IMR-90 (cell line): Measurements from ENCODE around the gene MALRD1. TPM values are rescaled to one million over a fixed set of nuclear protein-coding genes. Genes with fewer than 3 reads are reported as not detected.

Experiments used
- ATAC-seq: fragments of 200-7000 bp; cut with Tn5 transposase; 2 replicates; pipeline ENCODE4 v1.9.1; 2020; ENCODE audit warnings: low read depth, mild to moderate bottlenecking, moderate library complexity
- BruUV-seq: library from RNA; stranded (reverse); fragments of 400-500 nt; replicated peaks from 2 replicates; lab custom pipeline; 2021; lab: Mats Ljungman, UMichigan
- CTCF ChIA-PET: fragments of 300-600 bp; formaldehyde crosslinking; extraction: SDS; loops from one replicate; lab custom pipeline; 2021; ENCODE audit warnings: antibody characterized with exemption; lab: Yijun Ruan, JAX
- POLR2A ChIA-PET: fragments of 300-600 bp; sonication (Branson Sonifier 250); formaldehyde crosslinking; loops from one replicate; lab custom pipeline; 2022; ENCODE audit warnings: antibody characterized with exemption; ENCODE audit not compliant: unreplicated experiment; lab: Charles Lee
- DNase-seq: peaks from one replicate; pipeline ENCODE4 v3.0.0; 2013
- H2AFZ ChIP-seq: replicated peaks from 2 replicates; pipeline ENCODE3; 2013; ENCODE audit warnings: low read length, mild to moderate bottlenecking; ENCODE audit not compliant: poor library complexity
- H2AK5ac ChIP-seq: 2 replicates; pipeline ENCODE4 v1.6.1; 2013; ENCODE audit warnings: low read depth, low read length, inconsistent platforms
- H2AK9ac ChIP-seq: replicated peaks from 2 replicates; pipeline ENCODE3; 2013; ENCODE audit warnings: mild to moderate bottlenecking, low read depth, low read length, moderate library complexity; ENCODE audit not compliant: poor library complexity
- H2BK120ac ChIP-seq: 2 replicates; pipeline ENCODE4 v1.6.1; 2013; ENCODE audit warnings: low read depth, low read length, inconsistent platforms
- H2BK15ac ChIP-seq: 3 replicates; pipeline ENCODE4 v1.6.1; 2013; ENCODE audit warnings: low read depth, low read length, inconsistent platforms
- H2BK20ac ChIP-seq: 2 replicates; pipeline ENCODE4 v1.6.1; 2013; ENCODE audit warnings: low read depth, mild to moderate bottlenecking, inconsistent platforms, low read length, moderate library complexity
- H2BK5ac ChIP-seq: 2 replicates; pipeline ENCODE4 v1.6.1; 2013; ENCODE audit warnings: mild to moderate bottlenecking, low read depth, low read length, inconsistent platforms; ENCODE audit not compliant: poor library complexity, severe bottlenecking
- H3K14ac ChIP-seq: replicated peaks from 2 replicates; pipeline ENCODE4 v1.6.1; 2013; ENCODE audit warnings: low read depth, low read length, inconsistent platforms
- H3K18ac ChIP-seq: 2 replicates; pipeline ENCODE4 v1.6.1; 2013; ENCODE audit warnings: low read depth, low read length, control low read depth
- H3K23ac ChIP-seq: 2 replicates; pipeline ENCODE4 v1.6.1; 2013; ENCODE audit warnings: low read depth, low read length, inconsistent platforms
- H3K27ac ChIP-seq: 2 replicates; pipeline ENCODE4 v1.5.1; 2013; ENCODE audit warnings: mild to moderate bottlenecking, control low read depth, low read length; ENCODE audit not compliant: insufficient read depth
- H3K27me3 ChIP-seq: 2 replicates; pipeline ENCODE4 v1.6.1; 2013; ENCODE audit warnings: low read length; ENCODE audit not compliant: control insufficient read depth, insufficient read depth
- H3K36me3 ChIP-seq: 2 replicates; pipeline ENCODE4 v1.6.1; 2013; ENCODE audit warnings: low read length, mixed read lengths; ENCODE audit not compliant: control insufficient read depth, insufficient read depth
- H3K4ac ChIP-seq: 2 replicates; pipeline ENCODE4 v1.6.1; 2013; ENCODE audit warnings: low read depth, low read length, inconsistent platforms
- H3K4me1 ChIP-seq: 2 replicates; pipeline ENCODE4 v1.6.1; 2013; ENCODE audit warnings: low read length, mixed read lengths; ENCODE audit not compliant: control insufficient read depth, insufficient read depth
- H3K4me2 ChIP-seq: 2 replicates; pipeline ENCODE4 v1.6.1; 2013; ENCODE audit warnings: low read depth, mild to moderate bottlenecking, control low read depth, low read length, moderate library complexity
- H3K4me3 ChIP-seq: 2 replicates; pipeline ENCODE4 v1.5.1; 2013; ENCODE audit warnings: low read depth, mild to moderate bottlenecking, control low read depth, low read length, moderate library complexity; ENCODE audit not compliant: insufficient read depth
- H3K56ac ChIP-seq: 2 replicates; pipeline ENCODE4 v1.6.1; 2013; ENCODE audit warnings: low read length, inconsistent platforms; ENCODE audit not compliant: insufficient read depth; ENCODE audit errors: extremely low read depth
- H3K79me1 ChIP-seq, 2 experiments: 2 replicates each; pipeline ENCODE4 v1.6.1; 2013; ENCODE audit warnings: low read length in 2 of 2, inconsistent platforms in 1 of 2, low read depth in 1 of 2
- H3K9ac ChIP-seq: 2 replicates; pipeline ENCODE4 v1.6.1; 2013; ENCODE audit warnings: low read depth, low read length, control low read depth
- H3K9me1 ChIP-seq: 2 replicates; pipeline ENCODE4 v1.6.1; 2013; ENCODE audit warnings: low read length, inconsistent platforms; ENCODE audit not compliant: insufficient read depth
- H3K9me3 ChIP-seq: 2 replicates; pipeline ENCODE4 v1.6.1; 2013; ENCODE audit warnings: low read length; ENCODE audit not compliant: control insufficient read depth, insufficient read depth
- H4K20me1 ChIP-seq: 2 replicates; pipeline ENCODE4 v1.6.1; 2013; ENCODE audit warnings: low read length, inconsistent platforms; ENCODE audit not compliant: insufficient read depth
- H4K5ac ChIP-seq: 2 replicates; pipeline ENCODE4 v1.6.1; 2013; ENCODE audit warnings: mild to moderate bottlenecking, low read depth, low read length, control low read depth
- H4K8ac ChIP-seq, 2 experiments: 2 replicates each; pipeline ENCODE4 v1.6.1; 2013; ENCODE audit warnings: low read depth in 2 of 2, low read length in 2 of 2, control low read depth in 1 of 2, inconsistent platforms in 1 of 2
- H4K91ac ChIP-seq: 2 replicates; pipeline ENCODE4 v1.6.1; 2013; ENCODE audit warnings: low read depth, low read length, inconsistent platforms; ENCODE audit not compliant: insufficient read depth
- BHLHE40 ChIP-seq: fragments of 150-350 bp; IDR thresholded peaks from 2 replicates; pipeline ENCODE4 v1.6.1; 2016; ENCODE audit warnings: mild to moderate bottlenecking, low read depth, low read length
- CTCF ChIP-seq: conservative IDR thresholded peaks from 2 replicates; pipeline ENCODE4 v1.5.1; 2012; ENCODE audit warnings: mild to moderate bottlenecking, low read depth, low read length, improper control_type of control experiment
- ELK1 ChIP-seq: fragments of 150-350 bp; IDR thresholded peaks from 2 replicates; pipeline ENCODE4 v1.6.1; 2016; ENCODE audit warnings: low read depth, mild to moderate bottlenecking, low read length, moderate library complexity, borderline replicate concordance
- MAZ ChIP-seq: IDR thresholded peaks from 2 replicates; pipeline ENCODE4 v1.6.1; 2012; ENCODE audit warnings: low read depth, mild to moderate bottlenecking, low read length, improper control_type of control experiment, moderate library complexity, borderline replicate concordance
- MXI1 ChIP-seq: IDR thresholded peaks from 2 replicates; pipeline ENCODE4 v1.6.1; 2012; ENCODE audit warnings: low read depth, mild to moderate bottlenecking, low read length, moderate library complexity, borderline replicate concordance
- POLR2A ChIP-seq: IDR thresholded peaks from 2 replicates; pipeline ENCODE4 v1.6.1; 2012; ENCODE audit warnings: mild to moderate bottlenecking, low read depth, low read length
- RFX5 ChIP-seq: IDR thresholded peaks from 2 replicates; pipeline ENCODE4 v1.8.0; 2012; ENCODE audit warnings: low read depth, mild to moderate bottlenecking, low read length, moderate library complexity
- WGBS, 2 experiments: methylation state at CpG; one replicate each; pipeline versions ENCODE4 v1.1.5 to v1.1.7; 2013; ENCODE audit warnings: missing lambda C conversion rate in 2 of 2; ENCODE audit not compliant: insufficient read length in 1 of 2; ENCODE audit errors: extremely low coverage in 2 of 2; 5-methylcytosine and 5-hydroxymethylcytosine counted together
- dilution Hi-C: fragments of 300-500 bp; cut with HindIII; formaldehyde crosslinking; loops from one replicate; pipeline ENCODE4 v1.14.3; 2018; ENCODE audit warnings: low sequenced_read_pairs; ENCODE audit not compliant: unreplicated experiment
- in situ Hi-C: fragments of 300-500 bp; cut with MboI; formaldehyde crosslinking; loops from 3 replicates; pipeline ENCODE4 v1.14.3; 2019; ENCODE audit warnings: low sequenced_read_pairs, inconsistent platforms, mixed read lengths
- intact Hi-C: fragments of 100-400 bp; cut with micrococcal nuclease; formaldehyde crosslinking; loops from 2 replicates; pipeline ENCODE4 v1.10.0; 2022
- polyA plus RNA-seq, 3 experiments: library from polyadenylated mRNA; depleted of rRNA; stranded (reverse); fragments of >200 nt; gene quantifications; 2 replicates each; pipeline ENCODE4 v1.2.3, GENCODE V29; 2012; ENCODE audit warnings: low replicate concordance in 1 of 3
- total RNA-seq: library from RNA; depleted of rRNA; stranded (reverse); fragments of >200 nt; gene quantifications from 2 replicates; pipeline ENCODE4 v1.2.3, GENCODE V29; 2012

The MALRD1 gene
- total and polyA plus RNA-seq, 2 of the 4 experiments (the other 2 are of a cell fraction) = 0.34 to 1.1 TPM

- Histone ChIP-seq H3K27ac (no peak overlapping the region), H2AK5ac (no peak overlapping the region), H4K8ac (no peak overlapping the region), H4K20me1 (no peaks in the 10 kb centered on the region), H2AFZ (no peak overlapping the region), H4K5ac (no peak overlapping the region), H3K79me1 (no peaks in the 10 kb centered on the region), H3K9me1 (no peaks in the 10 kb centered on the region; the same call in 1 of the 2 replicates), H2AK9ac (no peak overlapping the region), H3K18ac (no peak overlapping the region), H2BK5ac (no peak overlapping the region), H3K4me2 (no peak overlapping the region), H3K4me1 (0 out of 2 replicates have a peak, but pooled peaks cover 2% of the 10 kb centered on the region), H4K91ac (no peak overlapping the region), H3K56ac (no peak overlapping the region), H3K27me3 (no peaks in the 10 kb centered on the region), H2BK120ac (no peak overlapping the region), H2BK20ac (no peak overlapping the region), H3K14ac (no peak overlapping the region), H3K23ac (no peak overlapping the region), H2BK15ac (no peak overlapping the region), H3K4ac (no peak overlapping the region), H3K36me3 (no peaks in the 10 kb centered on the region), H3K4me3 (no peak overlapping the region), H3K9ac (no peak overlapping the region), H3K9me3 (peaks cover 2% of the 10 kb centered on the region; the same call in 1 of the 2 replicates)
- ChIA-PET CTCF (no interaction called here), POLR2A (no interaction called here)
- ATAC-seq (no peak; the same call in 1 of the 2 replicates), DNase-seq (no peak)
- in situ Hi-C loops (no loop called here), dilution Hi-C loops (no loop called here), intact Hi-C loops (no loop called here)
- no CpG with 5 or more reads among the region's 2 CpGs for WGBS, 2 experiments
- TF ChIP-seq CTCF = no peak
- TF ChIP-seq BHLHE40 = no peak
- no peak for TF ChIP-seq MAZ
- no peak for TF ChIP-seq MXI1
- no peak for TF ChIP-seq ELK1
- no peak for TF ChIP-seq RFX5
- TF ChIP-seq POLR2A = no peak
- BruUV-seq = no TSS peak
Observed at GRCh38 chr10:19772972-19773371, 724.4 kb downstream of the MALRD1 start.
